Fibroblast of pulmonary artery (primary cell): ENCODE data around the gene YOD1.

ENCODE experiments used
- DNase-seq: peaks from one replicate; pipeline ENCODE4 v3.0.0-alpha.2; 2010; ENCODE audit warnings: low read depth
- H3K4me3 ChIP-seq: replicated peaks from 2 replicates; pipeline ENCODE4 v1.5.1; 2011; ENCODE audit warnings: low read depth, mild to moderate bottlenecking, control low read depth, low read length, moderate library complexity
- CTCF ChIP-seq: IDR thresholded peaks from 2 replicates; pipeline ENCODE4 v1.5.1; 2011; ENCODE audit warnings: mild to moderate bottlenecking, control low read depth, low read length, inconsistent platforms; ENCODE audit errors: missing control alignments

YOD1 gene

DNA sequence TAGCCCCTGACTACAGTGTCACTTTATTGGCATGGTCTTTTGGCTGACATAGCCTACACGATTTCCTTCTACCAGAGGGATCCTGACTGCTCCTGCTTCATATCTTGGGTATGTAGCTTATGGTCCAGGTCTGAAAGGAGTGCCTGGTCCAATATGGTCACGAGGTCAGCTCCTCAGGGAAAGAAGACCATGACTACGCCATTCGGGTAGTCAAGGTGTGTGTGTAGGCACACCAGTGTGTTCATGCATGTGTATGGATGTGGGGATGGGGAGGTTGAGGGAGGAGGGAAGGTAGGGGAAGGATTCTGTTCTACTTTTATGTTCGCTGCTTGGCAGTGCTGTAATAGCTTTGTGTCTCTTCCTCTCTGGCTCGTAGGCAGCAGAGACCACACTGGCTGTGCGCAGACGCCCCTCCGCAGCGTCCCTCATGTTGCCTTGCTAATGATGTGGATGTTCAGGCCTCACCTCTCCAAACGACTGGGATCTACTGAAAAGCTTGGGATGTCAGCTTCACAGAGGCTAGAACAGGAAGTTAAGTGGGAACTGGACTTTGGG lies 27.6 kb upstream of the YOD1 start:
- H3K4me3 ChIP-seq, result no peak overlapping the region
- TF ChIP-seq CTCF, result no peak

GRCh38 chr1:207077470-207078377 lies 26.7 kb upstream of the YOD1 start:
- H3K4me3 ChIP-seq, result no peak overlapping the region
- DNase-seq, result peak; percentile 88

More for the DNA sequence above, 27.6 kb upstream of the YOD1 start:
- no peak for DNase-seq

GRCh38 chr1:207077012-207077411 lies 26.0 kb upstream of the YOD1 start:
- no peak for TF ChIP-seq CTCF
- DNase-seq, result no peak
- H3K4me3 ChIP-seq, result no peak overlapping the region

More at GRCh38 chr1:207077470-207078377, 26.7 kb upstream of the YOD1 start:
- no peak for TF ChIP-seq CTCF

GRCh38 chr1:207076181-207076955 lies 25.4 kb upstream of the YOD1 start:
- TF ChIP-seq CTCF, result no peak
- H3K4me3 ChIP-seq, result no peak overlapping the region
- DNase-seq, result peak; percentile 31

DNA sequence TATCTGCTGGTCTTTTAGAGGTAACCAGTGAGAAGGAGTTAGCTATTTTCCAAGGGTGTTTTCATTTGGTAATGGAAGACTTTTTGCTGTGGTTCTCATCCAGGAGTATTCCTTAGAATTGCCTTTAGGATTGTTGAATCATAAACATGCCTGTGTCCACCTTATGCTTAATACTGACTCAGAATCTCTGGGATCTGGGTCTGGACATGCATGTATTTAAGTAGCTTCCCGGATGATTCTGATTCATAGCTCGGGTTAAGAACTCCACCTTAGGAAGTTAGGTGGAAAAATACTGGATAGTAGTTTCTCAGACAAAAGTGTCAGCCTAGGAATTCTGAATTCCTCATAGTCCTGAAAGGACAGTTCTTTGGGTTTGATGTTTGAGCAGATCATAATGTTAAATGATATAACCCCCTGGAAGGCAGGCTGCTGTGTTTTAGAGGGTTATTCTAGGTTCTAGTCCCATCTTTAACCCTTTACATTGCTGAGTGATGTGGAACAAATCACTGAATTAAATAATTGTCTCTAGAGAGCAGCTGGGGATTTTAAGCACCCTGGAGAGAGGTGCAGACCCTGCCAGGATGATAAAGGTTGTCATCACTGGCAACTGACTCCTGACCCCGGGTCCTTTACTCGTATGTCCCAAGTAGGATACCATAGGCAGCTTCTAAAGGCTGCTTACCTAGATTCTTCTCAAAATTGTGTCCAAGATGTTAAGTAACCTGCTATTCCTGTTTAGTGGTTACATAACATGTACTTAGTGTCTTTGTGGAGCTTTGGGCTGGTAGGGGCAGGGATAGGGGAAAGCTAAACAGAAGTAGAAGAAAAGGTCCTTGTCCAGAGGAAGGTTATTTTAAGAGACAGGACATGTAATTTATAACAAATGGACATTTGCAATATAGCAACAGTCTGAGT lies 23.2 kb upstream of the YOD1 start:
- no peak overlapping the region for H3K4me3 ChIP-seq
- no peak for TF ChIP-seq CTCF
- no peak for DNase-seq

DNA sequence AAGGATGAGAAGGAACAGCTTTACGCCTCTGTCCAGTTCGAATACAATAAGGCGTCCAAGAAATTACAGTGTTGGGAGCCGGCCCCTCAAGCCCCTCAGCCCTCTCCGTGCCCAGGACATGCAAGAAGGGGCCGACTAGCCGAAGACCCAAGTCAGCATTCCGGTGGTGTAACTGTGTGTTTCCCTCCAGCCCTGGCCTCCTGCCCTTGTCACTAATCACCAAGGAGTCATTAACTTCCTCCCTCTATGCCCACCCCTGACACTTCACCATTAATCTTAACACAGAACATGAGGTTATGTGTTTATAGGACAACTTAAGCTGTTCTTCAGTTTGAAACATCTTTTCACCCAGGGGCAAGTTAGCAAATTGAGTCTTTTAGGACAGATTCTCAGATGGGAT lies 21.2 kb upstream of the YOD1 start:
- no peak for DNase-seq

More for the DNA sequence above, 21.2 kb upstream of the YOD1 start:
- no peak for TF ChIP-seq CTCF
- no peak overlapping the region for H3K4me3 ChIP-seq
